ENCODE data around the gene MS4A8. TPM values are rescaled to one million over a fixed set of nuclear protein-coding genes. Genes with fewer than 3 reads are reported as not detected.
A peak's percentile ranks its signal among the peaks of the same experiment; 100 is the strongest.

Gene MS4A8
- total and polyA plus RNA-seq, 10 of the 15 experiments (the other 5 are each of a cell fraction or from before 2014, with no cell fraction given), result 0.04 TPM; not detected in 9

- TF ChIP-seq ATF7 (IDR thresholded peaks at IDR 0.05; ENCODE audit: low read depth) (peak; percentile 78), MTA2 (IDR thresholded peaks at IDR 0.05; ENCODE audit: low read depth) (peak; percentile 75), CHD1 (IDR thresholded peaks at IDR 0.05; ENCODE audit: low read depth, low read length) (no peak), PRDM15 (CRISPR knock-in tag; IDR thresholded peaks at IDR 0.05) (0 out of 2 replicates have a peak, but pooled peaks have one; percentile 44), NR2C1 (IDR thresholded peaks at IDR 0.05) (peak; percentile 64), SPI1 (IDR thresholded peaks at IDR 0.05; ENCODE audit: borderline replicate concordance, insufficient read depth, low read depth, low read length) (peak; percentile 65; the same call in 1 of the 2 replicates), NFYA (IDR thresholded peaks at IDR 0.05; ENCODE audit: borderline replicate concordance, low read depth, low read length) (no peak), NKRF (conservative IDR thresholded peaks at IDR 0.05) (no peak; the same call in 1 of the 2 replicates), HDAC2 (IDR thresholded peaks at IDR 0.05) (no peak), EGR1 (IDR thresholded peaks at IDR 0.05; ENCODE audit: borderline replicate concordance in 1 of 2, low read depth in 2 of 2, low read length in 2 of 2) (peak in 1 of 2 experiments; percentile 86; a peak in 2 of 3 replicates), SMARCA5 (IDR thresholded peaks at IDR 0.05) (peak; percentile 97)
Measured at GRCh38 chr11:60762851-60763691, 63.7 kb downstream of the MS4A8 start (continued).

Data from GM12878 (cell line).